Sigmoid colon (tissue), 7 donors: ENCODE measurements around the gene RPTOR. TPM values are rescaled to one million over a fixed set of nuclear protein-coding genes. Genes with fewer than 3 reads are reported as not detected.

Experiments used
- DNase-seq: peaks from one replicate; pipeline ENCODE4 v3.0.0-alpha.2; 2019
- H3K27ac ChIP-seq, 4 donors: fragments of 200-600 bp; sonication (generic); one replicate each; pipeline ENCODE4 v1.5.1; 2016 to 2019; ENCODE audit warnings: mild to moderate bottlenecking in 1 of 4
- H3K27me3 ChIP-seq, 3 donors: fragments of 200-600 bp; sonication (generic); one replicate each; pipeline ENCODE4 v1.5.1; 2019; ENCODE audit warnings: mild to moderate bottlenecking in 1 of 3
- H3K36me3 ChIP-seq, 4 donors: fragments of 200-600 bp; sonication (generic); one replicate each; pipeline ENCODE4 v1.5.1; 2016 to 2019
- H3K4me1 ChIP-seq, 4 donors: fragments of 200-600 bp; sonication (generic); one replicate each; pipeline ENCODE4 v1.5.1; 2017 to 2019
- H3K4me3 ChIP-seq, 4 donors: fragments of 200-600 bp; sonication (generic); one replicate each; pipeline ENCODE4 v1.5.1; 2017 to 2019; ENCODE audit warnings: mild to moderate bottlenecking in 2 of 4, moderate library complexity in 1 of 4
- H3K9me3 ChIP-seq, 4 donors: fragments of 200-600 bp in 3 of 4; sonication (generic) in 3 of 4; one replicate each; pipeline versions ENCODE4 v1.5.1 to v1.6.1; 2013 to 2019
- CTCF ChIP-seq, 4 experiments: fragments of 450-650 bp in 3 of 4; fragments of 200-600 bp in 1 of 4; IDR thresholded peaks; one replicate each; pipeline ENCODE4 v1.5.1; 2016 to 2019; ENCODE audit warnings: antibody characterized with exemption in 4 of 4, mild to moderate bottlenecking in 3 of 4, moderate library complexity in 2 of 4
- EP300 ChIP-seq, 4 donors: sonication (generic); formaldehyde crosslinking; IDR thresholded peaks; one replicate each; pipeline ENCODE4 v1.6.1; 2017; ENCODE audit warnings: antibody characterized with exemption in 4 of 4
- POLR2A ChIP-seq, 2 donors: fragments of 450-650 bp; IDR thresholded peaks; one replicate each; pipeline ENCODE4 v1.6.1; 2016; ENCODE audit warnings: antibody characterized with exemption in 2 of 2, mild to moderate bottlenecking in 2 of 2, moderate library complexity in 2 of 2
- POLR2AphosphoS5 ChIP-seq, 4 donors: sonication (generic); formaldehyde crosslinking; IDR thresholded peaks; one replicate each; pipeline ENCODE4 v1.6.1; 2017; ENCODE audit warnings: antibody characterized with exemption in 4 of 4
- WGBS, 2 donors: extraction: QIAGEN DNeasy Blood & Tissue Kit; methylation state at CpG; one replicate each; pipeline ENCODE4 v1.1.7; 2013; 5-methylcytosine and 5-hydroxymethylcytosine counted together
- intact Hi-C: fragments of 100-400 bp; cut with DNase I; formaldehyde crosslinking; loops from one replicate; pipeline ENCODE4 v1.15.1; 2023
- polyA plus RNA-seq, 3 donors: library from polyadenylated mRNA; stranded (reverse); fragments of 200-250 nt; gene quantifications; one replicate each; pipeline ENCODE4 v1.2.3, GENCODE V29; 2013
- total RNA-seq, 4 donors: library from RNA; depleted of rRNA; stranded (reverse); fragments of >200 nt; gene quantifications; one replicate each; pipeline ENCODE4 v1.1.0, GENCODE V29; 2016
- donor health status: healthy with polysubstance abuse.
- donor health status: Bipolar disorder and iron deficiency.
- donor health status: healthy.

RPTOR gene
- total and polyA plus RNA-seq, 7 donors = 3.7 to 68.7 (median 22.9) TPM

- Histone ChIP-seq H3K9me3 (no peaks in the 10 kb centered on the region), H3K27ac (no peak overlapping the region), H3K4me1 (peaks cover 0 to 9% (median 4%) of the 10 kb centered on the region in 4 donors), H3K4me3 (no peak overlapping the region), H3K27me3 (no peaks in the 10 kb centered on the region), H3K36me3 (no peaks in the 10 kb centered on the region)
- no peak for TF ChIP-seq CTCF (IDR thresholded peaks at IDR 0.05)
- TF ChIP-seq POLR2A (IDR thresholded peaks at IDR 0.05) = no peak
- no peak for TF ChIP-seq EP300 (IDR thresholded peaks at IDR 0.05)
- TF ChIP-seq POLR2AphosphoS5 (IDR thresholded peaks at IDR 0.05) = no peak
- DNase-seq = no peak
- intact Hi-C loops = no loop called here
- WGBS, 2 donors = 88% methylated on average over 9 of the region's 9 CpGs
These were observed 174.8 kb downstream of the RPTOR start for GRCh38 chr17:80719449-80719848.

- WGBS, 2 donors = 66 to 70% methylated on average over 35 of the region's 35 CpGs
- intact Hi-C loops = no loop called here
- Histone ChIP-seq H3K9me3 (no peaks in the 10 kb centered on the region), H3K4me3 (no peak overlapping the region), H3K27ac (no peak overlapping the region), H3K36me3 (no peaks in the 10 kb centered on the region), H3K27me3 (no peaks in the 10 kb centered on the region), H3K4me1 (peaks cover 0 to 22% (median 7%) of the 10 kb centered on the region in 4 donors)
- no peak for TF ChIP-seq POLR2AphosphoS5 (IDR thresholded peaks at IDR 0.05)
- no peak for TF ChIP-seq POLR2A (IDR thresholded peaks at IDR 0.05)
- TF ChIP-seq EP300 (IDR thresholded peaks at IDR 0.05) = no peak
- no peak for TF ChIP-seq CTCF (IDR thresholded peaks at IDR 0.05)
- DNase-seq = no peak
These were observed 176.3 kb downstream of the RPTOR start for GRCh38 chr17:80720610-80721577.

- Histone ChIP-seq H3K27ac (no peak overlapping the region), H3K27me3 (no peaks in the 10 kb centered on the region), H3K36me3 (no peaks in the 10 kb centered on the region), H3K4me1 (peaks cover 0 to 22% (median 7%) of the 10 kb centered on the region in 4 donors), H3K9me3 (no peaks in the 10 kb centered on the region), H3K4me3 (no peak overlapping the region)
- intact Hi-C loops = no loop called here
- 91 to 92% methylated on average over 3 of the region's 3 CpGs for WGBS, 2 donors
- DNase-seq = no peak
- TF ChIP-seq EP300 (IDR thresholded peaks at IDR 0.05) (no peak), CTCF (IDR thresholded peaks at IDR 0.05) (no peak), POLR2AphosphoS5 (IDR thresholded peaks at IDR 0.05) (no peak)
These were observed 178.0 kb downstream of the RPTOR start for GRCh38 chr17:80722661-80723060.

GRCh38 chr17:80724775-80725266 lies 180.2 kb downstream of the RPTOR start:
- Histone ChIP-seq H3K4me1 (peaks cover 0 to 22% (median 7%) of the 10 kb centered on the region in 4 donors), H3K9me3 (no peaks in the 10 kb centered on the region), H3K27me3 (no peaks in the 10 kb centered on the region), H3K27ac (peak overlapping the region in 1 of 4 donors; percentile 17), H3K4me3 (no peak overlapping the region), H3K36me3 (no peaks in the 10 kb centered on the region)
- TF ChIP-seq POLR2AphosphoS5 (IDR thresholded peaks at IDR 0.05) (peak in 2 of 4 donors; percentile 8 to 41), CTCF (IDR thresholded peaks at IDR 0.05) (no peak)
- intact Hi-C loops = no loop called here
- no peak for DNase-seq
- whole genome bisulfite sequencing, 2 donors = 88 to 95% methylated on average over 16 of the region's 16 CpGs
